SH-SY5Y (cell line): Measurements from ENCODE around the gene C16orf78.

ENCODE experiments used
- GATA2 ChIP-seq: IDR thresholded peaks from 2 replicates; pipeline ENCODE4 v1.6.1; 2011; ENCODE audit warnings: mild to moderate bottlenecking, low read depth, low read length
- GATA3 ChIP-seq: IDR thresholded peaks from 2 replicates; pipeline ENCODE4 v1.6.1; 2011; ENCODE audit warnings: low read depth, mild to moderate bottlenecking, low read length, moderate library complexity

C16orf78 gene

GRCh38 chr16:49396206-49396720 is 22.7 kb downstream of the C16orf78 start:
- TF ChIP-seq GATA2: no peak
- TF ChIP-seq GATA3: no peak

- TF ChIP-seq GATA3 (no peak), GATA2 (no peak)
Observed at GRCh38 chr16:49398761-49399160, 25.2 kb downstream of the C16orf78 start.

- TF ChIP-seq GATA3 (no peak), GATA2 (no peak)
Observed at GRCh38 chr16:49399594-49400364, 26.2 kb downstream of the C16orf78 start.

- TF ChIP-seq GATA3 (no peak), GATA2 (no peak)
Observed at GRCh38 chr16:49400611-49401010, 27.0 kb downstream of the C16orf78 start.

- TF ChIP-seq GATA2 (no peak), GATA3 (no peak)
Observed at GRCh38 chr16:49405123-49405522, 31.5 kb downstream of the C16orf78 start.

GRCh38 chr16:49405530-49405929 is 31.9 kb downstream of the C16orf78 start:
- no peak for TF ChIP-seq GATA2
- TF ChIP-seq GATA3: no peak

GRCh38 chr16:49407873-49408550 is 34.4 kb downstream of the C16orf78 start:
- TF ChIP-seq GATA2 (no peak), GATA3 (no peak)

GRCh38 chr16:49409121-49409520 is 35.5 kb downstream of the C16orf78 start:
- TF ChIP-seq GATA3 (no peak), GATA2 (no peak)

- TF ChIP-seq GATA3: no peak
- no peak for TF ChIP-seq GATA2
Observed at GRCh38 chr16:49410226-49410625, 36.6 kb downstream of the C16orf78 start.

GRCh38 chr16:49411121-49411970 is 37.7 kb downstream of the C16orf78 start:
- TF ChIP-seq GATA3: no peak
- TF ChIP-seq GATA2: no peak

- TF ChIP-seq GATA2 (no peak), GATA3 (no peak)
Observed at GRCh38 chr16:49414671-49415070, 41.1 kb downstream of the C16orf78 start.

- TF ChIP-seq GATA2: no peak
- TF ChIP-seq GATA3: no peak
Observed at GRCh38 chr16:49415083-49415482, 41.5 kb downstream of the C16orf78 start.

GRCh38 chr16:49416001-49416675 is 42.5 kb downstream of the C16orf78 start:
- no peak for TF ChIP-seq GATA3
- TF ChIP-seq GATA2: no peak
